Muscle of arm (tissue), 12 donors: Measurements from ENCODE around the gene TSC22D4. TPM values are rescaled to one million over a fixed set of nuclear protein-coding genes. Genes with fewer than 3 reads are reported as not detected.
"Not testable (repeated sequence)": the region's sequence is repeated elsewhere in the genome, so short reads cannot be mapped to it uniquely, and the experiment has no call there.

Experiments used
- DNase-seq: peaks from one replicate; pipeline ENCODE4 v3.0.0-alpha.2; 2013
- polyA plus RNA-seq, 12 donors: library from polyadenylated mRNA; unstranded; fragments of 120-200 nt; gene quantifications; one replicate each; pipeline ENCODE4 v1.2.1, GENCODE V29; 2013; ENCODE audit not compliant: insufficient read length in 12 of 12

Gene TSC22D4
- polyA plus RNA-seq, 12 donors = 29.0 to 95.6 (median 38.9) TPM; not detected in 1

GRCh38 chr7:100476903-100477870 is 1.8 kb downstream of the TSC22D4 start:
- DNase-seq = no peak

GRCh38 chr7:100476101-100476780 is 2.8 kb downstream of the TSC22D4 start:
- no peak for DNase-seq

GRCh38 chr7:100475549-100475948 is 3.5 kb downstream of the TSC22D4 start:
- no peak for DNase-seq

GRCh38 chr7:100472854-100473499 is 6.0 kb downstream of the TSC22D4 start:
- no peak for DNase-seq

GRCh38 chr7:100472121-100472851 is 6.7 kb downstream of the TSC22D4 start:
- DNase-seq = no peak

GRCh38 chr7:100471021-100471420 is 8.0 kb downstream of the TSC22D4 start:
- no peak for DNase-seq

- peak; percentile 88 for DNase-seq
Measured at GRCh38 chr7:100469227-100470044, 9.6 kb downstream of the TSC22D4 start.

GRCh38 chr7:100467638-100468373 is 11.2 kb downstream of the TSC22D4 start:
- DNase-seq = no peak

GRCh38 chr7:100466653-100467605 is 12.1 kb downstream of the TSC22D4 start:
- no peak for DNase-seq

GRCh38 chr7:100465702-100466311 is 13.2 kb downstream of the TSC22D4 start:
- DNase-seq = peak; percentile 76

- no peak for DNase-seq
Measured at GRCh38 chr7:100465299-100465698, 13.7 kb downstream of the TSC22D4 start.

- DNase-seq = no peak
Measured at GRCh38 chr7:100464791-100465190, 14.2 kb downstream of the TSC22D4 start.

- DNase-seq = no peak
Measured at GRCh38 chr7:100464210-100464660, 14.8 kb downstream of the TSC22D4 start, which contains the start of gene SPACDR. Gene SPACDR, minus strand, starts transcription at chr7:100464260. Its CDS starts 235 bp downstream, at chr7:100464025.

GRCh38 chr7:100457033-100457432 is 22.0 kb downstream of the TSC22D4 start:
- DNase-seq = no peak

- DNase-seq = no peak
Measured at GRCh38 chr7:100456562-100456961, 22.5 kb downstream of the TSC22D4 start.

- DNase-seq = no peak
Measured at GRCh38 chr7:100455206-100455605, 23.8 kb downstream of the TSC22D4 start.

GRCh38 chr7:100453854-100454253 is 25.2 kb downstream of the TSC22D4 start:
- DNase-seq = not testable (repeated sequence)

- no peak for DNase-seq
Measured at GRCh38 chr7:100452513-100452912, 26.5 kb downstream of the TSC22D4 start.
